HG03378 (cell line): ENCODE measurements around the gene BANK1.

Experiments used
- ATAC-seq: cut with Tn5 transposase; IDR thresholded peaks from one replicate; pipeline ENCODE4 v1.9.1; 2021; ENCODE audit warnings: mild to moderate bottlenecking, moderate library complexity; ENCODE audit not compliant: unreplicated experiment

BANK1 gene

GRCh38 chr4:102104278-102104677 is 313.7 kb downstream of the BANK1 start:
- no peak for ATAC-seq

GRCh38 chr4:102105983-102106382 is 315.5 kb downstream of the BANK1 start:
- no peak for ATAC-seq

GRCh38 chr4:102114118-102114630 is 323.6 kb downstream of the BANK1 start:
- no peak for ATAC-seq

GRCh38 chr4:102116121-102116520 is 325.6 kb downstream of the BANK1 start:
- ATAC-seq = no peak

- ATAC-seq = no peak
These were observed 330.3 kb downstream of the BANK1 start for GRCh38 chr4:102120846-102121245.
